ENCODE data around the gene THRA.

Gene THRA

GRCh38 chr17:40027614-40028012, 35.2 kb upstream of the THRA start:
- DNase-seq: no peak

- no peak for DNase-seq
Measured at GRCh38 chr17:40028595-40028994, 34.2 kb upstream of the THRA start.

GRCh38 chr17:40031706-40032105, 31.1 kb upstream of the THRA start:
- no peak for DNase-seq

- DNase-seq: no peak
Measured at GRCh38 chr17:40032322-40033320, 30.1 kb upstream of the THRA start.

GRCh38 chr17:40033339-40033738, 29.4 kb upstream of the THRA start:
- DNase-seq: no peak

- no peak for DNase-seq
Measured at GRCh38 chr17:40034426-40035161, 28.2 kb upstream of the THRA start.

- no peak for DNase-seq
Measured at GRCh38 chr17:40035162-40035559, 27.6 kb upstream of the THRA start.

- DNase-seq: peak; percentile 24
Measured at GRCh38 chr17:40038882-40039513, 23.8 kb upstream of the THRA start.

- no peak for DNase-seq
Measured at GRCh38 chr17:40041196-40041595, 21.6 kb upstream of the THRA start.

GRCh38 chr17:40056379-40057015, 6.3 kb upstream of the THRA start:
- no peak for DNase-seq

GRCh38 chr17:40058186-40058784, 4.5 kb upstream of the THRA start:
- DNase-seq: no peak

- DNase-seq: no peak
Measured at GRCh38 chr17:40058865-40059264, 3.9 kb upstream of the THRA start.

GRCh38 chr17:40059729-40060475, 2.9 kb upstream of the THRA start:
- no peak for DNase-seq

- DNase-seq: no peak
Measured at GRCh38 chr17:40060887-40061608, 1.7 kb upstream of the THRA start.

GRCh38 chr17:40061609-40062038, 1.1 kb upstream of the THRA start:
- no peak for DNase-seq

- DNase-seq: no peak
Measured at GRCh38 chr17:40063187-40063771, 514 bp downstream of the THRA start.

GRCh38 chr17:40063901-40064531, 1.3 kb downstream of the THRA start:
- no peak for DNase-seq

- no peak for DNase-seq
Measured at GRCh38 chr17:40064971-40065768, 2.4 kb downstream of the THRA start.

All from NCI-H1092 treated with DMSO at 0.1 percent for 48 hours (cell line).